HCT116 (cell line): ENCODE results near the gene ZSWIM4. TPM values are rescaled to one million over a fixed set of nuclear protein-coding genes. Genes with fewer than 3 reads are reported as not detected.

Source experiments
- ATAC-seq: fragments of 200-7000 bp; cut with Tn5 transposase; 2 replicates; pipeline ENCODE4 v1.9.1; 2020; ENCODE audit warnings: mild to moderate bottlenecking, moderate library complexity
- BruUV-seq: library from RNA; stranded (reverse); fragments of 400-500 nt; replicated peaks from 2 replicates; lab custom pipeline; 2021; lab: Mats Ljungman, UMichigan
- CTCF ChIA-PET: fragments of 300-600 bp; sonication (Branson Sonifier 250); formaldehyde crosslinking; loops from one replicate; lab custom pipeline; 2021; ENCODE audit warnings: antibody characterized with exemption; lab: Charles Lee
- POLR2A ChIA-PET: fragments of 300-600, 350-600 bp; sonication (Branson Sonifier 250); formaldehyde crosslinking; loops from one replicate; lab custom pipeline; 2021; ENCODE audit warnings: antibody characterized with exemption; lab: Charles Lee
- RAD21 ChIA-PET, 2 experiments: fragments of 300-600 bp; sonication (Branson Sonifier 250); formaldehyde crosslinking; loops; one replicate each; lab custom pipeline; 2023; ENCODE audit warnings: low total read pairs in 2 of 2; ENCODE audit not compliant: uncharacterized antibody in 2 of 2, unreplicated experiment in 2 of 2, low non-redundant PET in 1 of 2; lab: Charles Lee
- DNase-seq: peaks from one replicate; pipeline ENCODE4 v3.0.0-alpha.2; 2010; ENCODE audit warnings: low read depth, low spot score
- H2AFZ ChIP-seq: fragments of 200-600 bp; shearing (Covaris generic), sonication (generic); 2 replicates; pipeline ENCODE4 v1.6.1; 2017; ENCODE audit warnings: low read depth, mixed run types, mixed read lengths, antibody characterized with exemption, low read length; ENCODE audit not compliant: poor library complexity, severe bottlenecking
- H3K27ac ChIP-seq: 2 replicates; pipeline ENCODE4 v1.5.1; 2012; ENCODE audit warnings: low read depth, low read length
- H3K27me3 ChIP-seq: fragments of 200-600 bp; sonication (generic); 2 replicates; pipeline ENCODE4 v1.6.1; 2016; ENCODE audit warnings: mixed run types, low read length, mixed read lengths; ENCODE audit not compliant: insufficient read depth
- H3K36me3 ChIP-seq, 2 experiments: fragments of 200-500 bp in 1 of 2; fragments of 200-600 bp in 1 of 2; sonication (Bioruptor generic) in 1 of 2; sonication (generic) in 1 of 2; 2 replicates each; pipeline versions ENCODE4 v1.5.1 to v1.6.1; 2014 to 2016; ENCODE audit warnings: low read length in 2 of 2, inconsistent platforms in 1 of 2, mixed read lengths in 1 of 2, mixed run types in 1 of 2; ENCODE audit not compliant: insufficient read depth in 2 of 2, control insufficient read depth in 1 of 2
- H3K4me1 ChIP-seq, 2 experiments: fragments of 200-600 bp in 1 of 2; sonication (generic) in 1 of 2; 2 replicates each; pipeline versions ENCODE4 v1.5.1 to v1.6.1; 2012 to 2017; ENCODE audit warnings: low read length in 2 of 2, inconsistent platforms in 1 of 2, mild to moderate bottlenecking in 1 of 2, mixed read lengths in 1 of 2, mixed run types in 1 of 2, moderate library complexity in 1 of 2; ENCODE audit not compliant: insufficient read depth in 2 of 2, control insufficient read depth in 1 of 2
- H3K4me2 ChIP-seq: fragments of 200-600 bp; sonication (generic); 2 replicates; pipeline ENCODE4 v1.6.1; 2017; ENCODE audit warnings: mixed run types, low read length, mixed read lengths
- H3K4me3 ChIP-seq, 2 experiments: fragments of 200-600 bp in 1 of 2; sonication (generic) in 1 of 2; replicated peaks in 1 of 2; 2 replicates each; pipeline ENCODE4 v1.5.1; 2011 to 2016; ENCODE audit warnings: low read length in 2 of 2, control low read depth in 1 of 2, low read depth in 1 of 2, mild to moderate bottlenecking in 1 of 2, mixed read lengths in 1 of 2, mixed run types in 1 of 2
- H3K79me2 ChIP-seq: fragments of 200-600 bp; sonication (generic); 2 replicates; pipeline ENCODE4 v1.6.1; 2017; ENCODE audit warnings: mild to moderate bottlenecking, mixed run types, low read length, moderate library complexity, mixed read lengths; ENCODE audit not compliant: insufficient read depth
- H3K9ac ChIP-seq: fragments of 200-600 bp; sonication (generic); 2 replicates; pipeline ENCODE4 v1.6.1; 2016; ENCODE audit warnings: low read length, mixed read lengths
- H3K9me2 ChIP-seq: fragments of 200-600 bp; sonication (generic), shearing (Covaris generic); 2 replicates; pipeline ENCODE4 v1.6.1; 2017; ENCODE audit warnings: mixed run types, mild to moderate bottlenecking, moderate library complexity; ENCODE audit not compliant: insufficient read depth
- H3K9me3 ChIP-seq, 2 experiments: fragments of 200-500 bp in 1 of 2; fragments of 200-600 bp in 1 of 2; sonication (Bioruptor generic) in 1 of 2; sonication (generic) in 1 of 2; 2 replicates each; pipeline ENCODE4 v1.6.1; 2014 to 2017; ENCODE audit warnings: low read length in 2 of 2, mixed read lengths in 2 of 2, inconsistent platforms in 1 of 2, low read depth in 1 of 2, mild to moderate bottlenecking in 1 of 2, mixed run types in 1 of 2, moderate library complexity in 1 of 2; ENCODE audit not compliant: control insufficient read depth in 1 of 2, insufficient read depth in 1 of 2
- H4K20me1 ChIP-seq: fragments of 200-600 bp; sonication (generic), shearing (Covaris generic); 2 replicates; pipeline ENCODE4 v1.6.1; 2017; ENCODE audit warnings: mixed run types, mild to moderate bottlenecking, moderate library complexity; ENCODE audit not compliant: insufficient read depth
- CBX3 ChIP-seq: IDR thresholded peaks from 2 replicates; pipeline ENCODE4 v1.6.1; 2012; ENCODE audit warnings: low read depth
- CEBPB ChIP-seq: IDR thresholded peaks from 2 replicates; pipeline ENCODE4 v1.6.1; 2012; ENCODE audit warnings: low read depth
- EGR1 ChIP-seq: IDR thresholded peaks from 2 replicates; pipeline ENCODE4 v1.6.1; 2012; ENCODE audit warnings: low read depth
- ELF1 ChIP-seq: IDR thresholded peaks from 2 replicates; pipeline ENCODE4 v1.6.1; 2012; ENCODE audit warnings: low read depth, borderline replicate concordance
- EZH2 ChIP-seq: fragments of 200-600 bp; sonication (generic); IDR thresholded peaks from 2 replicates; pipeline ENCODE4 v1.6.1; 2017; ENCODE audit warnings: antibody characterized with exemption, mixed run types
- FOSL1 ChIP-seq: IDR thresholded peaks from 2 replicates; pipeline ENCODE4 v1.6.1; 2012; ENCODE audit warnings: low read depth
- POLR2A ChIP-seq: IDR thresholded peaks from 2 replicates; pipeline ENCODE4 v1.7.0; 2011; ENCODE audit warnings: borderline replicate concordance; ENCODE audit not compliant: insufficient read depth, insufficient read length; ENCODE audit errors: extremely low read depth
- POLR2AphosphoS5 ChIP-seq: IDR thresholded peaks from 2 replicates; pipeline ENCODE4 v1.6.1; 2011; ENCODE audit warnings: mild to moderate bottlenecking, low read depth, low read length, moderate library complexity
- RAD21 ChIP-seq: IDR thresholded peaks from 2 replicates; pipeline ENCODE4 v1.6.1; 2012; ENCODE audit warnings: low read depth, mild to moderate bottlenecking
- SIN3A ChIP-seq: IDR thresholded peaks from 2 replicates; pipeline ENCODE4 v1.6.1; 2012; ENCODE audit warnings: low read depth
- SP1 ChIP-seq: IDR thresholded peaks from 2 replicates; pipeline ENCODE4 v1.6.1; 2012; ENCODE audit warnings: low read depth
- SRF ChIP-seq: IDR thresholded peaks from 2 replicates; pipeline ENCODE4 v1.6.1; 2012; ENCODE audit warnings: low read depth
- TCF7L2 ChIP-seq: IDR thresholded peaks from 2 replicates; pipeline ENCODE4 v1.7.0; 2011; ENCODE audit warnings: borderline replicate concordance, inconsistent platforms; ENCODE audit not compliant: insufficient read depth, insufficient read length; ENCODE audit errors: extremely low read depth
- YY1 ChIP-seq: IDR thresholded peaks from 2 replicates; pipeline ENCODE4 v1.6.1; 2011; ENCODE audit warnings: low read length, low read depth, moderate library complexity, mild to moderate bottlenecking; ENCODE audit not compliant: insufficient replicate concordance; ENCODE audit errors: extremely low read depth
- ZNF274 ChIP-seq: fragments of 200-500 bp; sonication (Bioruptor generic); IDR thresholded peaks from 2 replicates; pipeline ENCODE4 v1.6.1; 2014; ENCODE audit warnings: mild to moderate bottlenecking, low read depth, low read length, inconsistent platforms
- intact Hi-C: fragments of 100-400 bp; cut with micrococcal nuclease; formaldehyde crosslinking; loops from 2 replicates; pipeline ENCODE4 v1.10.0; 2022
- total RNA-seq: library from RNA; stranded (reverse); gene quantifications from one replicate; pipeline ENCODE4 v1.2.1, GENCODE V29; 2021; ENCODE audit not compliant: unreplicated experiment
- TF ChIP-seq, protein P1 (sequence below): IDR thresholded peaks from 2 replicates; pipeline ENCODE4 v1.6.1; 2012; ENCODE audit warnings: low read depth
- TF ChIP-seq, protein P2 (sequence below): IDR thresholded peaks from 2 replicates; pipeline ENCODE4 v1.6.1; 2012

Gene ZSWIM4
- total RNA-seq, 1 experiment from 2014 or later = 9.8 TPM

DNA sequence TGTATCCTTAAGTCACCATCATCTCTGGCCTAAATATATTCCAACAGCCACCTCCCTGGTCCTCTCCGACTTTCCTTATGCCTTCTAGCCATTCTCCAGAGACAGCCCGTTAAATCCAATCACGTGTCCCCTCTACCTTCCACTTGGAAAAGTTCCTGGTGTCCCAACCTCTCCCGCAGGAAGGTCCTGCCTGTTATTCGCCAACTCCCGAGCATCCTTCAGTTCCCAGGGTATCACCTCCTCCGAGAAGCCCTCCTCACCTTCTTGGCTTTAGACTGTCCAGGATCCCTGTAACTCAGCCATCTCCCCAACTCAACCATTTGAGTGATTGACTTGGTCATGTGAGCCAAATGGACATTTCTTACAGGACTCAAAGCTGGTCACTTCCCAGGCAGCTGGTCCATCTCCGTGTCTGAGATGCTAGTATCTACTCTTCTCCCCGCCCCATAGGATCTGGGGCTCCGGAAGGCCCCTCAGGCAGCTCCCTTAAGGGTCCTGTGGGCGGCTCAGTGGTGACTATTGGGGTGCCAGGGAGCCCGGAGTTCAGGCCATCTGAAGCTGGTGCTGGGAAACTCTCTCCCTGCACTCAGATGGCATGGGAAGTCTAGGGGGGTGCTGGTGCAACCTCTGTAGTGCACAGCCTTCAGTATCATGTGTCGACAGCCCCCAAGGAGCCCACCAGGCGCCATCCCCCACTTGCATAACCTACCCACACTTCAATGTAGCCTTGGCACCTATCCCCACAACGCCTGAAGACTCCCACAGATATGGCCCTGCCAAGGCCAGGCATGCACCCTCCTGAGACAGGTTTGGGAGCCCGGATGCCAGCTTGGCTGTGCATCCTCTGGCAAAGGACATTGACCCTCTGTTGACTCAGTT is 53.8 kb downstream of the ZSWIM4 start:
- no peak for DNase-seq
- intact Hi-C loops = loop anchor here (5.0 kb wide), 1 partner anchor 697 kb away; the partner anchor contains the start of genes IER2 and STX10
- Histone ChIP-seq H2AFZ (no peak overlapping the region), H3K27ac (peak overlapping the region; percentile 45), H3K4me3 (no peak overlapping the region), H3K36me3 (no peaks in the 10 kb centered on the region), H3K4me1 (peaks cover 82 to 99% of the 10 kb centered on the region in 2 experiments), H3K9me3 (no peaks in the 10 kb centered on the region), H3K27me3 (no peaks in the 10 kb centered on the region), H4K20me1 (no peaks in the 10 kb centered on the region), H3K9ac (peak overlapping the region; percentile 90), H3K79me2 (no peaks in the 10 kb centered on the region), H3K4me2 (peak overlapping the region; percentile 92), H3K9me2 (no peaks in the 10 kb centered on the region)
- no peak for ATAC-seq
- TF ChIP-seq, protein P1, sequence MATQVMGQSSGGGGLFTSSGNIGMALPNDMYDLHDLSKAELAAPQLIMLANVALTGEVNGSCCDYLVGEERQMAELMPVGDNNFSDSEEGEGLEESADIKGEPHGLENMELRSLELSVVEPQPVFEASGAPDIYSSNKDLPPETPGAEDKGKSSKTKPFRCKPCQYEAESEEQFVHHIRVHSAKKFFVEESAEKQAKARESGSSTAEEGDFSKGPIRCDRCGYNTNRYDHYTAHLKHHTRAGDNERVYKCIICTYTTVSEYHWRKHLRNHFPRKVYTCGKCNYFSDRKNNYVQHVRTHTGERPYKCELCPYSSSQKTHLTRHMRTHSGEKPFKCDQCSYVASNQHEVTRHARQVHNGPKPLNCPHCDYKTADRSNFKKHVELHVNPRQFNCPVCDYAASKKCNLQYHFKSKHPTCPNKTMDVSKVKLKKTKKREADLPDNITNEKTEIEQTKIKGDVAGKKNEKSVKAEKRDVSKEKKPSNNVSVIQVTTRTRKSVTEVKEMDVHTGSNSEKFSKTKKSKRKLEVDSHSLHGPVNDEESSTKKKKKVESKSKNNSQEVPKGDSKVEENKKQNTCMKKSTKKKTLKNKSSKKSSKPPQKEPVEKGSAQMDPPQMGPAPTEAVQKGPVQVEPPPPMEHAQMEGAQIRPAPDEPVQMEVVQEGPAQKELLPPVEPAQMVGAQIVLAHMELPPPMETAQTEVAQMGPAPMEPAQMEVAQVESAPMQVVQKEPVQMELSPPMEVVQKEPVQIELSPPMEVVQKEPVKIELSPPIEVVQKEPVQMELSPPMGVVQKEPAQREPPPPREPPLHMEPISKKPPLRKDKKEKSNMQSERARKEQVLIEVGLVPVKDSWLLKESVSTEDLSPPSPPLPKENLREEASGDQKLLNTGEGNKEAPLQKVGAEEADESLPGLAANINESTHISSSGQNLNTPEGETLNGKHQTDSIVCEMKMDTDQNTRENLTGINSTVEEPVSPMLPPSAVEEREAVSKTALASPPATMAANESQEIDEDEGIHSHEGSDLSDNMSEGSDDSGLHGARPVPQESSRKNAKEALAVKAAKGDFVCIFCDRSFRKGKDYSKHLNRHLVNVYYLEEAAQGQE = no peak
- no peak for TF ChIP-seq POLR2A
- no peak for TF ChIP-seq SRF
- no peak for TF ChIP-seq SIN3A
- no peak for TF ChIP-seq ELF1
- TF ChIP-seq, protein P2, sequence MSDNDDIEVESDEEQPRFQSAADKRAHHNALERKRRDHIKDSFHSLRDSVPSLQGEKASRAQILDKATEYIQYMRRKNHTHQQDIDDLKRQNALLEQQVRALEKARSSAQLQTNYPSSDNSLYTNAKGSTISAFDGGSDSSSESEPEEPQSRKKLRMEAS = no peak
- TF ChIP-seq CEBPB = no peak
- TF ChIP-seq ZNF274 = no peak
- no peak for TF ChIP-seq CBX3
- no peak for TF ChIP-seq SP1
- no peak for TF ChIP-seq TCF7L2
- TF ChIP-seq YY1 = no peak
- no peak for TF ChIP-seq FOSL1
- TF ChIP-seq EZH2 = no peak
- no peak for TF ChIP-seq RAD21
- no peak for TF ChIP-seq EGR1
- no peak for TF ChIP-seq POLR2AphosphoS5
- ChIA-PET RAD21 (no interaction called here), POLR2A (interaction anchor here (6.5 kb wide), 1 partner anchor 9 kb away, joined by 64 read pairs; no protein-coding TSS in a partner anchor), CTCF (no interaction called here)
- BruUV-seq = no TSS peak
